ENCODE measurements around the gene OR9Q1. TPM values are rescaled to one million over a fixed set of nuclear protein-coding genes. Genes with fewer than 3 reads are reported as not detected.

The OR9Q1 gene
- polyA plus RNA-seq, 4 donors: not detected

- DNase-seq (ENCODE audit: low read depth in 4 of 4, low spot score in 3 of 4): no peak
These were observed 192.8 kb downstream of the OR9Q1 start for GRCh38 chr11:58216476-58216875.

GRCh38 chr11:58222721-58223120 lies 199.0 kb downstream of the OR9Q1 start:
- DNase-seq (ENCODE audit: low read depth in 4 of 4, low spot score in 3 of 4): no peak

- no peak for DNase-seq (ENCODE audit: low read depth in 4 of 4, low spot score in 3 of 4)
These were observed 204.4 kb downstream of the OR9Q1 start for GRCh38 chr11:58227956-58228615.

Other genes with a start within 250 kb of the OR9Q1 start
- not detected for gene OR6Q1, start 7.1 kb downstream of the OR9Q1 start, polyA plus RNA-seq (ENCODE audit: insufficient read length in 4 of 4)
- gene OR9I1, start 101.6 kb downstream of the OR9Q1 start, polyA plus RNA-seq (ENCODE audit: insufficient read length in 4 of 4): not detected
- not detected for gene OR9Q2, start 165.2 kb downstream of the OR9Q1 start, polyA plus RNA-seq (ENCODE audit: insufficient read length in 4 of 4)
- not detected for gene OR1S2, start 180.3 kb downstream of the OR9Q1 start, polyA plus RNA-seq (ENCODE audit: insufficient read length in 4 of 4)
- not detected for gene OR1S1, start 188.8 kb downstream of the OR9Q1 start, polyA plus RNA-seq (ENCODE audit: insufficient read length in 4 of 4)
- not detected for gene OR10Q1, start 205.0 kb downstream of the OR9Q1 start, polyA plus RNA-seq (ENCODE audit: insufficient read length in 4 of 4)
- not detected for gene OR10W1, start 244.4 kb downstream of the OR9Q1 start, polyA plus RNA-seq (ENCODE audit: insufficient read length in 4 of 4)